Nephron (organoid): ENCODE data around the gene RBM15B.

Experiments used
- H3K27ac Mint-ChIP-seq, 3 experiments: 2 replicates each; pipeline ENCODE4 v1.8.0; 2020; ENCODE audit warnings: mixed read lengths in 3 of 3, mild to moderate bottlenecking in 2 of 3, moderate library complexity in 1 of 3
- H3K27me3 Mint-ChIP-seq: 2 replicates; pipeline ENCODE4 v1.8.0; 2021; ENCODE audit warnings: low read depth, mild to moderate bottlenecking, moderate library complexity, mixed read lengths
- H3K36me3 Mint-ChIP-seq: 2 replicates; pipeline ENCODE4 v1.8.0; 2020; ENCODE audit warnings: low read depth, mixed read lengths
- H3K4me1 Mint-ChIP-seq: 2 replicates; pipeline ENCODE4 v1.8.0; 2020; ENCODE audit warnings: mixed read lengths
- H3K4me3 Mint-ChIP-seq, 3 experiments: 2 replicates each; pipeline ENCODE4 v1.8.0; 2020; ENCODE audit warnings: mild to moderate bottlenecking in 3 of 3, mixed read lengths in 3 of 3, moderate library complexity in 2 of 3
- H3K9me3 Mint-ChIP-seq: 2 replicates; pipeline ENCODE4 v1.8.0; 2020; ENCODE audit warnings: mixed read lengths
- TF ChIP-seq, protein P1 (sequence below), 3 experiments: fragments of 200-600 bp; sonication (generic); IDR thresholded peaks; one replicate each; pipeline ENCODE4 v1.5.0; 2021; ENCODE audit warnings: antibody characterized with exemption in 3 of 3; ENCODE audit not compliant: unreplicated experiment in 3 of 3

The RBM15B gene

DNA sequence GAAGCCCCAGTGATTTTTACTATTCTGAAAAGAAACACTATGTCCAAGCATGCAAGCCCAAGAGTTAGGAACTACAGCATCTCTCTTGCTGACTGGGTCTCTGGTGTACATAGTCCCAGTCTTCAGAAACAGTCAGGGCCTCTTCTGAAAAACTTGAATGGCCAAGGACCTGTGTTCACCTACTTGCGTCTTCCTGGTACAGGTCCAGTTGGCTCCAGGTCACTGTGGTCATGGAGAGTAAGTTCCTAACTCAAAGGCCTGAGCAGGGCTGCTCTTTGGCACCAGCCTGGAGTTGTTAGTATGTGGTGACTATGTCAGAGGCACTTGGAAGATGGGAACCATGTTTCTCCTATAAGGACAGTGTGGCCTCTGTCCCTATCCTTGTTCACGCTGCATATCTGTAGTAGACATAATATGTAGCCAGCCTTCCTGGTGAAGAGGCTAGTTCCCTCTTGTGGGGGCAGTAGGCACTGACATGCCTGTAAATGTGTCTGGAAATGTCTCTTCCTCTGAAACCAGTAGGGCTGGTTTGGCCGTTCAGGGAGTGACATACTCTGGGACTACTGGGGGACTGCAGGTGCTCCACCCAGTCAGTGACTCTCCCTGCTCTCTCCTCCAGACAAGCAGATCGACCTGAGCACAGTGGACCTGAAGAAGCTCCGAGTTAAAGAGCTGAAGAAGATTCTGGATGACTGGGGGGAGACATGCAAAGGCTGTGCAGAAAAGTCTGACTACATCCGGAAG lies 2.6 kb upstream of the RBM15B start:
- TF ChIP-seq, protein P1, sequence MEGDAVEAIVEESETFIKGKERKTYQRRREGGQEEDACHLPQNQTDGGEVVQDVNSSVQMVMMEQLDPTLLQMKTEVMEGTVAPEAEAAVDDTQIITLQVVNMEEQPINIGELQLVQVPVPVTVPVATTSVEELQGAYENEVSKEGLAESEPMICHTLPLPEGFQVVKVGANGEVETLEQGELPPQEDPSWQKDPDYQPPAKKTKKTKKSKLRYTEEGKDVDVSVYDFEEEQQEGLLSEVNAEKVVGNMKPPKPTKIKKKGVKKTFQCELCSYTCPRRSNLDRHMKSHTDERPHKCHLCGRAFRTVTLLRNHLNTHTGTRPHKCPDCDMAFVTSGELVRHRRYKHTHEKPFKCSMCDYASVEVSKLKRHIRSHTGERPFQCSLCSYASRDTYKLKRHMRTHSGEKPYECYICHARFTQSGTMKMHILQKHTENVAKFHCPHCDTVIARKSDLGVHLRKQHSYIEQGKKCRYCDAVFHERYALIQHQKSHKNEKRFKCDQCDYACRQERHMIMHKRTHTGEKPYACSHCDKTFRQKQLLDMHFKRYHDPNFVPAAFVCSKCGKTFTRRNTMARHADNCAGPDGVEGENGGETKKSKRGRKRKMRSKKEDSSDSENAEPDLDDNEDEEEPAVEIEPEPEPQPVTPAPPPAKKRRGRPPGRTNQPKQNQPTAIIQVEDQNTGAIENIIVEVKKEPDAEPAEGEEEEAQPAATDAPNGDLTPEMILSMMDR (IDR thresholded peaks at IDR 0.05; ENCODE audit: unreplicated experiment in 3 of 3) = peak in 2 of 3 experiments; percentile 14 to 18
- Mint-ChIP-seq H3K4me3 (peak overlapping the region; percentile 56 to 73 (median 67)), H3K27me3 (no peaks in the 10 kb centered on the region), H3K27ac (peak overlapping the region in 2 of 3 experiments; percentile 72 to 78), H3K36me3 (peaks cover 44% of the 10 kb centered on the region), H3K9me3 (no peaks in the 10 kb centered on the region), H3K4me1 (peaks cover 58% of the 10 kb centered on the region)

DNA sequence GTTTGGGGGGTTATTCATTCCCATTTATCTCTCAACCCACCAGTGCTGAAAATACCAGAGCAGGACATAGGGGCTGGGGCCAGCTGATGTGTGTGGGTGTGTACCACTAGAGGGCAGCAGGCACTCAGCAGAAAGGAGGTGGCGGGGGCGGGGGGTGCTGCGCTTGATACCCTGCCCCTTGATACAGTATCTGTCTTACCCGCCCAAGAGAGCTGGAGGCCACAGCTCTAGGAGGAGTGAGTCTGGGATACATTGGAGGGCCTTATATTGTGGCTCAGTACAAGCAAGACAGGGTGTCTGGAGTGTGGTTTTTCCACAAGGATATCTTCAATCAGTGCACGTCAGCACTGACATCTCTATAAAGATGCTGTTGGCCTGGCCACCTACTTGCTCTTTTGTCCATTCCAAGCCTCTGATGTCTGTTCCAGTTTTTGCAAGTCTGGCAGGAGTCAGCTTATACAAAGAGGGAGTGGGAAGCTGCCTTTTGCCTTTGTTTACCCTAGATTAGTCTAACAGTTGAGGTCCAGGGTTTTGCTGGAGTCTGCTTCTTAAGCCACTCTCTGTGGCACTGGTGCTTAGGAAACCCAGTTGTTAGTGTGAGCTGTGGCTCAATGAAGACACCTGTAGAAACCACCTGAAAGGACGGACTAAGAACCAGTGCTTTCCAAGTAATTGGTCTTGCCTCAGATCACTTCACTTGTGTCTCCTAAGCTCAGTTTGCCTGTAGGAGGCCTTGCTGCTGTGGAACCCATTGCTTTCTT lies 1.5 kb upstream of the RBM15B start:
- Mint-ChIP-seq H3K27me3 (no peaks in the 10 kb centered on the region), H3K36me3 (peaks cover 55% of the 10 kb centered on the region), H3K4me1 (peaks cover 57% of the 10 kb centered on the region), H3K9me3 (no peaks in the 10 kb centered on the region), H3K4me3 (peak overlapping the region; percentile 63 to 83 (median 82)), H3K27ac (peak overlapping the region; percentile 53 to 77 (median 73))
- TF ChIP-seq, protein P1 (IDR thresholded peaks at IDR 0.05; ENCODE audit: unreplicated experiment in 3 of 3) = peak; percentile 53 to 56 (median 56)

DNA sequence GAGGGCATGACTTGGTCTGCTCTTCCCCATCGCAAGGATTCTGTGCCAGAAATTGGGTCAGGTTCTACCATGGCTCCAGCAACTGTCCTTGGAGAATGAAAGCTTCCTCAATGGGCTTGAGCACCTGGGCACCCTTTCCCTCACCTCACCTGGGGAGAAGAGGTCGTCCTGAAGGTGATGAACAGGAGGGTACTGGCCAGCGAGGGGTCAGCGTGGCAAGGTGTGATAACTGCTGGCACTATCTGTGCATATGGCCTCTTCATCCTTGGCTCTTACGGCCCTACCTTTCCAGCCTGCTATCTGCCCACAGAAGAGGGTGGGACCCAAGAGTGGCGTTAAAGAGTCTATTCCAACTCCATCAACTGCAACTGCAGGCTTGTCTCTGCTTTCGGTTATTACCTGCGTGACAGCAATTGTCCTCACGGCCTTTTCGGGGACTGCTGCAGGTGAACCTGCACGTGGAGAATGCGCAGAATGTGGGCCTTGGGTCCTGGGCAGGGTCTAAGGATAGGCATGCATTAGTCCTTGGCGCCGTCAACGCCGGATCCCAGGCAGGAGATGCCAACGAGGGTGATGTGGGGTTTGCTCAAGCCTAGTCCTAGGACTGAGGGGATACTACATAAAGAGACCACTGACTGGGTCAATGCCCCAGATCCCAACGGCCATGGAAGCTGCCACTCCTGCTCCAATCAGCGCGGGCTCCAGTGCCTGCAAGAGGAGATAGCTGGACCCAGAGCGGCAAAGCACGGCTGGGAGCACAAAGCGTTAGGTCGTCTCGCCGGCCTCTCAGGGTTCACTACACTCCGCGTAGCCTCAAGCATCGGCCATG lies 625 bp upstream of the RBM15B start:
- Mint-ChIP-seq H3K27ac (peak overlapping the region in 2 of 3 experiments; percentile 63 to 72), H3K4me1 (peaks cover 60% of the 10 kb centered on the region), H3K27me3 (no peaks in the 10 kb centered on the region), H3K36me3 (peaks cover 63% of the 10 kb centered on the region), H3K9me3 (no peaks in the 10 kb centered on the region), H3K4me3 (peak overlapping the region; percentile 77 to 83 (median 82))
- TF ChIP-seq, protein P1 (IDR thresholded peaks at IDR 0.05; ENCODE audit: unreplicated experiment in 3 of 3) = peak in 2 of 3 experiments; percentile 83 to 84

DNA sequence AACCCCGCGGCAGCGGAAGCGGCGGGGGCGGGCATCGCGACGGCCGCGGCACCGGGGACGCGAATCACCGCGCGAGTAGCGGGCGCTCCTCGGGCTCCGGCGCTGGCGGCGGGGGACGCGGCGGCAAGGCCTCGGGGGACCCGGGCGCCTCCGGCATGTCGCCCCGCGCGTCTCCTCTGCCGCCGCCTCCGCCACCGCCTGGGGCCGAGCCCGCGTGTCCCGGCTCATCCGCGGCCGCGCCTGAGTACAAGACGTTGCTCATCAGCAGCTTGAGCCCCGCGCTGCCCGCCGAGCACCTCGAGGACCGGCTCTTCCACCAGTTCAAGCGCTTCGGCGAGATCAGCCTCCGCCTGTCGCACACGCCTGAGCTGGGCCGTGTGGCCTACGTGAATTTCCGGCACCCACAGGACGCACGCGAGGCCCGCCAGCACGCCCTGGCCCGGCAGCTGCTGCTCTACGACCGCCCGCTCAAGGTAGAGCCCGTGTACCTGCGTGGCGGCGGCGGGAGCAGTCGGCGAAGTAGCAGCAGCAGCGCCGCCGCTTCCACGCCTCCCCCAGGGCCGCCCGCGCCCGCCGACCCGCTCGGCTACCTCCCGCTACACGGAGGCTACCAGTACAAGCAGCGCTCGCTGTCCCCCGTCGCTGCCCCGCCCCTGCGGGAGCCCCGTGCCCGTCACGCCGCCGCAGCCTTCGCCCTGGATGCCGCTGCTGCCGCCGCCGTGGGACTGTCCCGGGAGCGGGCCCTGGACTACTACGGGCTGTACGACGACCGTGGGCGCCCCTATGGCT lies 675 bp downstream of the RBM15B start:
- Mint-ChIP-seq H3K36me3 (peaks cover 61% of the 10 kb centered on the region), H3K9me3 (no peaks in the 10 kb centered on the region), H3K4me1 (peaks cover 55% of the 10 kb centered on the region), H3K27me3 (no peaks in the 10 kb centered on the region), H3K27ac (peak overlapping the region in 2 of 3 experiments; percentile 72 to 79), H3K4me3 (peak overlapping the region; percentile 85 to 87 (median 85))
- TF ChIP-seq, protein P1 (IDR thresholded peaks at IDR 0.05; ENCODE audit: unreplicated experiment in 3 of 3) = no peak
